OCI-LY3 (cell line): ENCODE data around the gene TBX4.

Source experiments
- CTCF ChIP-seq: fragments of 200-600, 300-600 bp; sonication (generic); IDR thresholded peaks from 2 replicates; pipeline ENCODE4 v1.5.1; 2014; ENCODE audit warnings: antibody characterized with exemption, low read length, low read depth
- EZH2phosphoT487 ChIP-seq: fragments of 200-600 bp; shearing (Covaris generic); IDR thresholded peaks from 2 replicates; pipeline ENCODE4 v1.6.1; 2018; ENCODE audit warnings: antibody characterized with exemption, mixed run types, low read depth

- TF ChIP-seq CTCF (0 out of 2 replicates have a peak, but pooled peaks have one; percentile 10), EZH2phosphoT487 (no peak)
These were observed 9.4 kb downstream of the TBX4 start for GRCh38 chr17:61461586-61461966.
